ENCODE results near the gene L3MBTL3.

L3MBTL3 gene

GRCh38 chr6:130009146-130009545, 9.2 kb upstream of the L3MBTL3 start:
- H3K4me3 ChIP-seq (ENCODE audit: low read depth, low read length): no peak overlapping the region
- DNase-seq (ENCODE audit: low read depth): no peak
- TF ChIP-seq CTCF (IDR thresholded peaks at IDR 0.05; ENCODE audit: low read depth, low read length, missing control alignments): no peak
- in situ Hi-C loops (cut with HindIII; ENCODE audit: low sequenced_read_pairs): no loop called here

- in situ Hi-C loops (cut with HindIII; ENCODE audit: low sequenced_read_pairs): no loop called here
- no peak overlapping the region for H3K4me3 ChIP-seq (ENCODE audit: low read depth, low read length)
- no peak for TF ChIP-seq CTCF (IDR thresholded peaks at IDR 0.05; ENCODE audit: low read depth, low read length, missing control alignments)
- DNase-seq (ENCODE audit: low read depth): no peak
Observed at GRCh38 chr6:130010387-130010786, 8.0 kb upstream of the L3MBTL3 start.

GRCh38 chr6:130012728-130013127, 5.7 kb upstream of the L3MBTL3 start:
- DNase-seq (ENCODE audit: low read depth): no peak
- in situ Hi-C loops (cut with HindIII; ENCODE audit: low sequenced_read_pairs): no loop called here
- no peak overlapping the region for H3K4me3 ChIP-seq (ENCODE audit: low read depth, low read length)
- no peak for TF ChIP-seq CTCF (IDR thresholded peaks at IDR 0.05; ENCODE audit: low read depth, low read length, missing control alignments)

- no peak for TF ChIP-seq CTCF (IDR thresholded peaks at IDR 0.05; ENCODE audit: low read depth, low read length, missing control alignments)
- peak overlapping the region; percentile 96 for H3K4me3 ChIP-seq (ENCODE audit: low read depth, low read length)
- DNase-seq (ENCODE audit: low read depth): no peak
- in situ Hi-C loops (cut with HindIII; ENCODE audit: low sequenced_read_pairs): no loop called here
Observed at GRCh38 chr6:130018744-130019325, 454 bp downstream of the L3MBTL3 start.

GRCh38 chr6:130019326-130020072, 1.1 kb downstream of the L3MBTL3 start:
- in situ Hi-C loops (cut with HindIII; ENCODE audit: low sequenced_read_pairs): no loop called here
- no peak for TF ChIP-seq CTCF (IDR thresholded peaks at IDR 0.05; ENCODE audit: low read depth, low read length, missing control alignments)
- DNase-seq (ENCODE audit: low read depth): no peak
- peak overlapping the region; percentile 96 for H3K4me3 ChIP-seq (ENCODE audit: low read depth, low read length)

GRCh38 chr6:130020073-130020906, 1.9 kb downstream of the L3MBTL3 start:
- no peak for DNase-seq (ENCODE audit: low read depth)
- peak overlapping the region; percentile 96 for H3K4me3 ChIP-seq (ENCODE audit: low read depth, low read length)
- no peak for TF ChIP-seq CTCF (IDR thresholded peaks at IDR 0.05; ENCODE audit: low read depth, low read length, missing control alignments)
- in situ Hi-C loops (cut with HindIII; ENCODE audit: low sequenced_read_pairs): no loop called here

All from astrocyte of the cerebellum (primary cell).